Measurements from ENCODE around the gene DCUN1D4. TPM values are rescaled to one million over a fixed set of nuclear protein-coding genes. Genes with fewer than 3 reads are reported as not detected.

DCUN1D4 gene
- total and polyA plus RNA-seq, 2 experiments from 2014 or later, result 17.3 to 39.9 TPM

DNA sequence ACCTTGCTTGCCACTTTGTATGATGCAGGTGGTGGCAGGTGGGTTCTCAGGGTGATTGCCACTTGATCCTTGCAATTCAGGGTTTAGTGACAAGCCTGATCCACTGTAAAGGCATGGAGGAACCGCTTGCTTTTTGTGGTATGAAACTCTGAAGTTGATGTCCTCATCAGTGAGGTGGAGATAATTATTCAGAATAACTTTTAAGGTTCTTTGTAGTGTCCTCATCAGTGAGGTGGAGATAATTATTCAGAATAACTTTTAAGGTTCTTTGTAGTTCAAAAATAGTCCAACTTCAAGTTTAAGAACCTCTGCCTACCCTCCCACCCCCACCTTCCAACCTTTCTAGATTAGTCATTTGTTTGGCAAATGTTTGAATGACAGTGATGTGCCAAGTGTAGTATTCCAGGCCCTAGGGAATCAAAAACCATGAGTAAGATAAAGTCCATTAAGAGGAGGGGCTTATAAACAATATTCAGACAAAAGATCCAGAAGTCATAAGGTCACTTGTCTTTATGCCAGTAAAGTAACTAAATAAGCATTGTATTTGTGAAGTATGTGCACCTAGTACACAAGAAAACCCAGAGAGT is 51.2 kb downstream of the DCUN1D4 start:
- no peaks in the 10 kb centered on the region for H3K9me3 ChIP-seq (ENCODE audit: low read depth)
- no peak for DNase-seq (ENCODE audit: low spot score)
- peaks cover 7% of the 10 kb centered on the region for H3K4me1 ChIP-seq (ENCODE audit: insufficient read depth)
- no peaks in the 10 kb centered on the region for H3K9me2 ChIP-seq (replicated peaks; ENCODE audit: insufficient read depth)
- no peaks in the 10 kb centered on the region for H3K27me3 ChIP-seq
- H3K27ac ChIP-seq, result no peak overlapping the region
- no peaks in the 10 kb centered on the region for H4K20me1 ChIP-seq (ENCODE audit: insufficient read depth, poor library complexity, severe bottlenecking)
- 96% methylated on average over 1 of the region's 1 CpG for WGBS (ENCODE audit: low lambda C conversion rate, missing lambda C conversion rate)
- H3K4me2 ChIP-seq, result no peak overlapping the region
- no peak overlapping the region for H3K4me3 ChIP-seq
- no peaks in the 10 kb centered on the region for H3K36me3 ChIP-seq (replicated peaks; ENCODE audit: insufficient read depth, low read depth)
- TF ChIP-seq EZH2phosphoT487 (IDR thresholded peaks at IDR 0.05; ENCODE audit: low read depth, severe bottlenecking, unreplicated experiment) (no peak), EZH2 (IDR thresholded peaks at IDR 0.05; ENCODE audit: borderline replicate concordance) (no peak)
- TF ChIP-seq, protein P1, sequence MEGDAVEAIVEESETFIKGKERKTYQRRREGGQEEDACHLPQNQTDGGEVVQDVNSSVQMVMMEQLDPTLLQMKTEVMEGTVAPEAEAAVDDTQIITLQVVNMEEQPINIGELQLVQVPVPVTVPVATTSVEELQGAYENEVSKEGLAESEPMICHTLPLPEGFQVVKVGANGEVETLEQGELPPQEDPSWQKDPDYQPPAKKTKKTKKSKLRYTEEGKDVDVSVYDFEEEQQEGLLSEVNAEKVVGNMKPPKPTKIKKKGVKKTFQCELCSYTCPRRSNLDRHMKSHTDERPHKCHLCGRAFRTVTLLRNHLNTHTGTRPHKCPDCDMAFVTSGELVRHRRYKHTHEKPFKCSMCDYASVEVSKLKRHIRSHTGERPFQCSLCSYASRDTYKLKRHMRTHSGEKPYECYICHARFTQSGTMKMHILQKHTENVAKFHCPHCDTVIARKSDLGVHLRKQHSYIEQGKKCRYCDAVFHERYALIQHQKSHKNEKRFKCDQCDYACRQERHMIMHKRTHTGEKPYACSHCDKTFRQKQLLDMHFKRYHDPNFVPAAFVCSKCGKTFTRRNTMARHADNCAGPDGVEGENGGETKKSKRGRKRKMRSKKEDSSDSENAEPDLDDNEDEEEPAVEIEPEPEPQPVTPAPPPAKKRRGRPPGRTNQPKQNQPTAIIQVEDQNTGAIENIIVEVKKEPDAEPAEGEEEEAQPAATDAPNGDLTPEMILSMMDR (IDR thresholded peaks at IDR 0.05; ENCODE audit: poor library complexity), result no peak
- H2AFZ ChIP-seq, result no peak overlapping the region
- H3K79me2 ChIP-seq, result no peaks in the 10 kb centered on the region

DNA sequence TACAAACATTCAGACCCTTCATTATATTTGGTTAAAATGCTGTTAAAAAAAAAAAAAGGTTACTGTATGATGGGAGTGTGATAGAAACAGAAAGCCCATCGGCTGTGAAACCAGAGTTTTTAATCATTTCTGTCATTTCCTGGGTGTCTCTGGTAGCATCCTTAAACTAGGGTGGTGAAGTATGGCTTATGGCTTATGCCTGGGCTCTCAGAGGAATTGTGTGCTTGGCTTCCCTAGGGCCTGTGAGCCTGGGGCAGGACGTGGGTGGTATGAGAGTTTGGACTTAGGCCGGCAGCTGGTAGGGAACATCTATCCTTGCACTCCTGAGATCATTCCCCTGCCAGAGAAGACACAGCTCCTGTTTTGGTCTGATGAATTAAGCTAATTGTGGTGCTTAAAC is 52.2 kb downstream of the DCUN1D4 start:
- H4K20me1 ChIP-seq (ENCODE audit: insufficient read depth, poor library complexity, severe bottlenecking), result no peaks in the 10 kb centered on the region
- no peak overlapping the region for H2AFZ ChIP-seq
- no peaks in the 10 kb centered on the region for H3K36me3 ChIP-seq (replicated peaks; ENCODE audit: insufficient read depth, low read depth)
- no peaks in the 10 kb centered on the region for H3K27me3 ChIP-seq
- H3K9me3 ChIP-seq (ENCODE audit: low read depth), result no peaks in the 10 kb centered on the region
- no peak for DNase-seq (ENCODE audit: low spot score)
- H3K4me1 ChIP-seq (ENCODE audit: insufficient read depth), result peaks cover 7% of the 10 kb centered on the region
- H3K4me3 ChIP-seq, result no peak overlapping the region
- TF ChIP-seq EZH2 (IDR thresholded peaks at IDR 0.05; ENCODE audit: borderline replicate concordance) (no peak), EZH2phosphoT487 (IDR thresholded peaks at IDR 0.05; ENCODE audit: low read depth, severe bottlenecking, unreplicated experiment) (no peak)
- TF ChIP-seq, protein P1 (IDR thresholded peaks at IDR 0.05; ENCODE audit: poor library complexity), result no peak
- H3K27ac ChIP-seq, result no peak overlapping the region
- no peaks in the 10 kb centered on the region for H3K79me2 ChIP-seq
- H3K9me2 ChIP-seq (replicated peaks; ENCODE audit: insufficient read depth), result no peaks in the 10 kb centered on the region
- H3K4me2 ChIP-seq, result no peak overlapping the region
- 85% methylated on average over 3 of the region's 3 CpGs for WGBS (ENCODE audit: low lambda C conversion rate, missing lambda C conversion rate)

DNA sequence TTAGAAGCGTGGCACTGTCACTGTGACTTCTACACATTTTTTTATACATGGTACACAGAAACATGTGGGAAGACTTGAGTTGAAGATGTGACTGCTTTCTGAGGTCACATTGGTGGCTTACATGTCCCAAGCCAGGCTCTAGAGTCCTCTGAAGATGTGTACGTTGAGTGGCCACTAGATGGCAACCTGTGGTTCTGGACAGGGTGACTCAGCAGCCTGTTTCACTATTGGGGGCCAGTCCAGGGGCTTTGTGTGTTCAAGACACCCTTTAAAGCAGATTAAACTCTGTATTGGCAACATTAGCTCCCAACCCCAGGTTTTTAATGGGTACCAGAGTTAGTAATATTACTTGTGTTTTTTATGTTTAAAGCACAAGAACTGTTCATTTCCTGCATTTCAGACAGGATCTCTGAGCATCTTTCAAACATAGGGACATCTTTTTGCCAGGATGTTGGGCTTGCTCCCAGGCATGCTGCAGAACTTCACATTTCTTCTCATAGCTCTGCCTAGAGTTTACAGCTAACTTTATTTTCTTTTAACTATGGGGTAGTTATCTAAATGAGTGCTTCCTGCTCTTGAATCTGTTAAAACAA is 53.0 kb downstream of the DCUN1D4 start:
- no peaks in the 10 kb centered on the region for H3K79me2 ChIP-seq
- TF ChIP-seq EZH2 (IDR thresholded peaks at IDR 0.05; ENCODE audit: borderline replicate concordance), result no peak
- TF ChIP-seq, protein P1 (IDR thresholded peaks at IDR 0.05; ENCODE audit: poor library complexity), result peak; percentile 87
- H3K9me3 ChIP-seq (ENCODE audit: low read depth), result no peaks in the 10 kb centered on the region
- H3K4me3 ChIP-seq, result no peak overlapping the region
- H2AFZ ChIP-seq, result peak overlapping the region; percentile 47
- WGBS (ENCODE audit: low lambda C conversion rate, missing lambda C conversion rate), result 27% methylated on average over 2 of the region's 2 CpGs
- H3K4me2 ChIP-seq, result peak overlapping the region; percentile 48
- H3K27ac ChIP-seq, result peak overlapping the region; percentile 19
- peak; percentile 82 for DNase-seq (ENCODE audit: low spot score)
- H3K36me3 ChIP-seq (replicated peaks; ENCODE audit: insufficient read depth, low read depth), result no peaks in the 10 kb centered on the region
- no peaks in the 10 kb centered on the region for H3K27me3 ChIP-seq
- peaks cover 7% of the 10 kb centered on the region for H3K4me1 ChIP-seq (ENCODE audit: insufficient read depth)
- no peaks in the 10 kb centered on the region for H4K20me1 ChIP-seq (ENCODE audit: insufficient read depth, poor library complexity, severe bottlenecking)
- H3K9me2 ChIP-seq (replicated peaks; ENCODE audit: insufficient read depth), result no peaks in the 10 kb centered on the region

Measured in hepatocyte (in vitro differentiated cells).